ENCODE data around the gene ADRA2C.

The ADRA2C gene

GRCh38 chr4:3733195-3733594 is 33.0 kb upstream of the ADRA2C start:
- DNase-seq (ENCODE audit: low read depth) = no peak

GRCh38 chr4:3735196-3735595 is 31.0 kb upstream of the ADRA2C start:
- DNase-seq (ENCODE audit: low read depth) = no peak

GRCh38 chr4:3736290-3736689 is 29.9 kb upstream of the ADRA2C start:
- no peak for DNase-seq (ENCODE audit: low read depth)

GRCh38 chr4:3736806-3737205 is 29.4 kb upstream of the ADRA2C start:
- DNase-seq (ENCODE audit: low read depth) = no peak

GRCh38 chr4:3739577-3739976 is 26.6 kb upstream of the ADRA2C start:
- DNase-seq (ENCODE audit: low read depth) = no peak

DNA sequence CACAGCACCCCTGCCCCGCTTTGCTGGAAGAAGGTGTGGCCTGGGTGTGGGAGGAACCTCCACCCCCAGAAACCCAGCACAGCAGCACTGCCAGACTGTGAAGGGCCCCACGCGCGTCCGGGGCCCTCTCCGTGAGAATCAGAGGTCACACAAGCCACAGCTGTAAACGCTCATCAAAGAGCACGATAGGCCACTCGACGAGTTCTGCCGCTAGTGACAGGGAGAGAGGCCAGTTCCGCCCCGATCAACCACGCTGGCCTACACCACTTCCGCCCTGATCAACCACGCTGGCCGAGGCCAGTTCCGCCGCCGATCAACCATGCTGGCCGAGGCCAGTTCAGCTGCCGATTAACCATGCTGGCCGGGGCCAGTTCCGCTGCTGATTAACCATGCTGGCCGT is 25.9 kb upstream of the ADRA2C start:
- no peak for DNase-seq (ENCODE audit: low read depth)

GRCh38 chr4:3741217-3742011 is 24.8 kb upstream of the ADRA2C start:
- no peak for DNase-seq (ENCODE audit: low read depth)

GRCh38 chr4:3742610-3743009 is 23.6 kb upstream of the ADRA2C start:
- no peak for DNase-seq (ENCODE audit: low read depth)

- no peak for DNase-seq (ENCODE audit: low read depth)
Observed at GRCh38 chr4:3744232-3744631, 22.0 kb upstream of the ADRA2C start.

DNA sequence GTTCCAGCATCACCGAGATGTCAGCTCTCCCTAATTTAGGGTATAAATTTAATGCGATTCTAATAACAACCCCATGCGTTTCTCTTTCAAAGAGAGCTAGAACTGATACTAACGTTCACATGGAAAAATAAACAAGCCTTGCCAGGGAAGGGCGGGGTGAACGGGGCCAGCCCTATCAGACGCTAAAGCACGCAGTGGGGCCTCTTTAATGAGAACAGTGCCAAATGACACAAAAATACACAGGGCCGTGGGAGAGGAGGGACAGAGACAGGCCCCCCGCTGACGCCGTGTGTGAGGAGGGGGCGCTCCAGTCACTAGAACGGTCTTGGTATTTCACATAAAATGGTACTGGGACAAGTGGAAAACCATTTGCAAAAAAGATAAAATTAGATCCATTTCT is 21.3 kb upstream of the ADRA2C start:
- no peak for DNase-seq (ENCODE audit: low read depth)

- no peak for DNase-seq (ENCODE audit: low read depth)
Observed at GRCh38 chr4:3745886-3746656, 20.1 kb upstream of the ADRA2C start.

DNA sequence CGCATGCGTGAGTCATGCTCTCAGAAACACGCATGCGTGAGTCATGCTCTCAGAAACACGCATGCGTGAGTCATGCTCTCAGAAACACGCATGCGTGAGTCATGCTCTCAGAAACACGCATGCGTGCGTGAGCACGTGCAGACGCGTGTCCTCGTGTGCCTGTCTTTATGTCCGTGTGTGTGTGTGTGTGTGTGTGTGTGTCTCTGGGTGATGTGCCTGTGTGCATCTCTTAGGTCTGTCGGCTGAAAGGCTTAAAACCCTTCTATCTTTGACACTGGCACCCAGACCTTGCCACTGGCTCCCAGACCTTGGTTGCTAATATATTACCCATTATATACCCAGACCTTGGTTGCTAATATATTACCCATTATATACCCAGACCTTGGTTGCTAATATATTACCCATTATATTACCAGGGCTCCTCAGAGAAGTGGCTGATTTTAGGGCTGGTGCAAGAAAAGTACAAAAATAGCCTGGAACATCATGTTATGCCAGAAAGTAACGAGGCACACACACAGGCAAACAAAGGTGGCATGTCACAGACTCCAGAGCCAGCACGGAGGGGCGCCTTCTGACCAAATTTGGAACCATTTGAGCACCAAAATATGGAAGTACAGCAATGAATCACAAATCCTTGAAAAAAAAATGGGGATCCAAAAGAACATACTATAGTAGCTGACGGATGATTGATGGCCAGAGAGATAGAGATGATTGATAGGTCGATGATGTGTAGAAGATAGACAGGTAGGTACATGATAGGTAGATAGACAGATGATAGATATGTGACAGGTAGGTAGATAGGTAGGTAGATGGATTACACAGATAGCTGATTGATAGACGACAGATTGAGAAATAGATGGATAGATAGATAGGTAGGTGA is 19.2 kb upstream of the ADRA2C start:
- no peak for DNase-seq (ENCODE audit: low read depth)

GRCh38 chr4:3747581-3747904 is 18.6 kb upstream of the ADRA2C start:
- DNase-seq (ENCODE audit: low read depth) = no peak

GRCh38 chr4:3748136-3748898 is 17.9 kb upstream of the ADRA2C start:
- DNase-seq (ENCODE audit: low read depth) = no peak

DNA sequence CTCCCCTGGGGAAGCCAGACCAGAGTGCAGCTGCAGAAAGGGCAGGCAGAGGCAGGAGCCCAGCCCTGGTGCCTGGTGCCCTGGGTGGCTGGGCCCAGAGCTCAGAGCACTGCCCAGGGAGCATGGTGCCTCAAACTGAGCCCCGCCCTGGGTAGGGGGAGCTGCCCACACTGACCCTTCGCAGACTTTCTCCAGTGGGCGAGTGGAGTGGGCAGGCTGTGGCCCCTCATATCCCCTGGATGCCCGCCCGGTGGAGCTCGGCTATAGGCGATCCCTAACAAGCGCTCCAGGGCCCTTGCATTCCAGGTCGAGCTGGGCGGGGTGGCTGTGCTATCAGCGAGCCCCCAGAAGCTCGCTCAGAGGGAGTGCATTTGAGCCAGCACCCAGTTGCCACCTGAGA is 17.1 kb upstream of the ADRA2C start:
- no peak for DNase-seq (ENCODE audit: low read depth)

- no peak for DNase-seq (ENCODE audit: low read depth)
Observed at GRCh38 chr4:3750334-3750733, 15.9 kb upstream of the ADRA2C start.

- DNase-seq (ENCODE audit: low read depth) = no peak
Observed at GRCh38 chr4:3752022-3752421, 14.2 kb upstream of the ADRA2C start.

- DNase-seq (ENCODE audit: low read depth) = no peak
Observed at GRCh38 chr4:3753726-3754412, 12.3 kb upstream of the ADRA2C start.

- no peak for DNase-seq (ENCODE audit: low read depth)
Observed at GRCh38 chr4:3756343-3757059, 9.7 kb upstream of the ADRA2C start.

DNA sequence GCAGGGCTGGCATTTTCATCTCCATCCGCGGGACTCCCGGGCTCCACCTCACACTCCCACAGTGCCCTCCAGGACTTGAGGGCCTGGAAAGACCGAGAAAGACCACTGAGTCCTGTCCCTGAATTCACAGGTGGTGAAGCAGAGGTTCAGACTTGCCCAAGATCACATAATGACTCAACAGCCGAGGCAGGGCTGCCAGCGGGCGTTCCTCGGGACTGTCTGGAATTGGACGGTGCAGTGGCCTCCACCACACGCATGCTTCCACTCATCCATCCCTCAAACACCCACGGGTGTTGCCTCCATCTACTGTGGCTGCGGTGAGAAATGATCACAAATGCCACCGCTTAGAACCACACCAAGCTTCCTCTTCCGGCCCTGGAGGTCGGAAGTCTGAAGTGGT is 6.9 kb upstream of the ADRA2C start:
- no peak for DNase-seq (ENCODE audit: low read depth)

GRCh38 chr4:3760346-3760745 is 5.8 kb upstream of the ADRA2C start:
- DNase-seq (ENCODE audit: low read depth) = no peak
